GM12892 (cell line): ENCODE results near the gene NAGPA.

Experiments
- POLR2A ChIP-seq: IDR thresholded peaks from 2 replicates; pipeline ENCODE4 v1.6.1; 2011; ENCODE audit warnings: low read depth, low read length, control low read depth
- POLR2AphosphoS5 ChIP-seq: IDR thresholded peaks from 2 replicates; pipeline ENCODE4 v1.6.1; 2011; ENCODE audit warnings: low read depth, low read length, control low read depth

GRCh38 chr16:5044011-5044540 is 10.3 kb upstream of the NAGPA start:
- TF ChIP-seq POLR2A (no peak), POLR2AphosphoS5 (no peak)
